ENCODE results near the gene ANKRD35.

DNA sequence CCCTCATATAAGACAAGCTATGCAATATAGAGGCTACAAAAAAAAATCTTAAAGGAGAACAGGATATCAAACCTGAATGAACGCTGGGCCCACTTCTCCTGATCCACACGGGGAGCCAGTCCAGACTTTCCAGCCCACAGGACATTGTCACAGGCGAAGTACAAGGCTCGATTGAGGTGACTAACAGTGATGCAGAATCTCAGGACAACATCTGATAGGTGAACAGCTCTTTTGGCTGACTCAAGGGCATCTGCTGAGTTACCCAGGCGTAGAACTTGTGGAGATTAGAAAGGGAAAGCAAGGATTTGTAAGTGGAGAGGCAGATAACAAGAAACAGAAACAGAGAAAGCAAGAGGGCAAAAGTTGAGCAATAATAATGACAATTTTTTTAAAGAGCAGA lies 31.1 kb upstream of the ANKRD35 start:
- TF ChIP-seq, protein P1, sequence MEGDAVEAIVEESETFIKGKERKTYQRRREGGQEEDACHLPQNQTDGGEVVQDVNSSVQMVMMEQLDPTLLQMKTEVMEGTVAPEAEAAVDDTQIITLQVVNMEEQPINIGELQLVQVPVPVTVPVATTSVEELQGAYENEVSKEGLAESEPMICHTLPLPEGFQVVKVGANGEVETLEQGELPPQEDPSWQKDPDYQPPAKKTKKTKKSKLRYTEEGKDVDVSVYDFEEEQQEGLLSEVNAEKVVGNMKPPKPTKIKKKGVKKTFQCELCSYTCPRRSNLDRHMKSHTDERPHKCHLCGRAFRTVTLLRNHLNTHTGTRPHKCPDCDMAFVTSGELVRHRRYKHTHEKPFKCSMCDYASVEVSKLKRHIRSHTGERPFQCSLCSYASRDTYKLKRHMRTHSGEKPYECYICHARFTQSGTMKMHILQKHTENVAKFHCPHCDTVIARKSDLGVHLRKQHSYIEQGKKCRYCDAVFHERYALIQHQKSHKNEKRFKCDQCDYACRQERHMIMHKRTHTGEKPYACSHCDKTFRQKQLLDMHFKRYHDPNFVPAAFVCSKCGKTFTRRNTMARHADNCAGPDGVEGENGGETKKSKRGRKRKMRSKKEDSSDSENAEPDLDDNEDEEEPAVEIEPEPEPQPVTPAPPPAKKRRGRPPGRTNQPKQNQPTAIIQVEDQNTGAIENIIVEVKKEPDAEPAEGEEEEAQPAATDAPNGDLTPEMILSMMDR (conservative IDR thresholded peaks at IDR 0.05 in 1 of 2, IDR thresholded peaks at IDR 0.05 in 1 of 2; ENCODE audit: extremely low read depth in 1 of 2, insufficient read depth in 1 of 2, low read depth in 1 of 2, low read length in 2 of 2): no peak
- no peak for TF ChIP-seq EZH2 (IDR thresholded peaks at IDR 0.05; ENCODE audit: borderline replicate concordance, low read length)

Measured in mammary epithelial cell (primary cell).